CMK (cell line): ENCODE results near the gene HOXB5.

Experiments
- DNase-seq: peaks from one replicate; pipeline ENCODE4 v3.0.0-alpha.2; 2010; ENCODE audit warnings: low read depth

Gene HOXB5

GRCh38 chr17:48571826-48572417 lies 21.7 kb downstream of the HOXB5 start:
- DNase-seq = no peak

GRCh38 chr17:48571024-48571818 lies 22.4 kb downstream of the HOXB5 start:
- DNase-seq = no peak

GRCh38 chr17:48570325-48571023 lies 23.1 kb downstream of the HOXB5 start:
- DNase-seq = no peak

DNA sequence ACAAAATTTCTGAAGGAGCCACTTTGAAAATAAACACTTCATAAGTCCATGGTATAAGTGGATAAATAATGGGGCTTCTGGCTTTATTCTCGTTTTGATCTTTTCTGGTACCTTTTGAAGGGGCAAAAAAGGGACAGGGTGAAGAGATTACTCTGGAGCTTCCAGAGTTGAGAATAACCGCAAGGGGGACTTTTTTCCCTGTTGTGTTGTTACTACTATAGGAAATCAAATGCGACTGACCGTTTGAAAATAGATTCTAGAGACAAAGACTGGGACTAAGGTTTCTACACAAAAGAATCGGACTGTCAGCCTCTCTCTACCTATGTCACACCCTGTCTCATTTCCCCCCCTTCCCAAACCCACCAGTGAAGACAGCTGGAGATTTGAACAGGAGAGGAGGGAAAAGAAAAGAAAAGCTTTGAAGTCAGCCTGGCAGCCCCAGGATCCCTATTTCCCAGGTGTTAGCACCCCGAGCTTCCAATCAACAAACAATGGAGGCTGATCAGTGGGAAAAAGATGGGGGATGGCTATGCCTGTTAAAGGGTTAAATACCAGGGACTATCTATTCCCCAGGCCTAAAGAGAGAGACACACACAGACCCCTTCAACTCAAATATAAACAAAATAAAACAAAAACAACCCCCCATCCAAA lies 23.8 kb downstream of the HOXB5 start:
- DNase-seq = no peak

DNA sequence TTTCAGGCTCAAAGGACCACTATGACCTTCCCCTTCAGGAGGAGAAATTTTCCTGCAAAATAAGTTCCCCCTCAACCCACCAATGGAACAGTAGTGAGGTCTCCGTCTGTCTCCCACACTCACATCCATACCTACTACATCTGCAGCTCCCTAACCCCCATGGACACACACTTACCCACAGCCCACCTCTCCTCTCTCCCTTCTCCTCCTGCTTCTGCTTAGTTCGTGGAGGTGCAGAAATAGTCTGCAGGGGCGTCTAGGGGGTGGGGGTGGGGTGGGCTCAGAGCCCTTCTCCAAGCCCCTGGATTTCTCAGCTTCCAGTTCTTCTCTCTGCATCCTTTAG lies 24.4 kb downstream of the HOXB5 start:
- DNase-seq = no peak

DNA sequence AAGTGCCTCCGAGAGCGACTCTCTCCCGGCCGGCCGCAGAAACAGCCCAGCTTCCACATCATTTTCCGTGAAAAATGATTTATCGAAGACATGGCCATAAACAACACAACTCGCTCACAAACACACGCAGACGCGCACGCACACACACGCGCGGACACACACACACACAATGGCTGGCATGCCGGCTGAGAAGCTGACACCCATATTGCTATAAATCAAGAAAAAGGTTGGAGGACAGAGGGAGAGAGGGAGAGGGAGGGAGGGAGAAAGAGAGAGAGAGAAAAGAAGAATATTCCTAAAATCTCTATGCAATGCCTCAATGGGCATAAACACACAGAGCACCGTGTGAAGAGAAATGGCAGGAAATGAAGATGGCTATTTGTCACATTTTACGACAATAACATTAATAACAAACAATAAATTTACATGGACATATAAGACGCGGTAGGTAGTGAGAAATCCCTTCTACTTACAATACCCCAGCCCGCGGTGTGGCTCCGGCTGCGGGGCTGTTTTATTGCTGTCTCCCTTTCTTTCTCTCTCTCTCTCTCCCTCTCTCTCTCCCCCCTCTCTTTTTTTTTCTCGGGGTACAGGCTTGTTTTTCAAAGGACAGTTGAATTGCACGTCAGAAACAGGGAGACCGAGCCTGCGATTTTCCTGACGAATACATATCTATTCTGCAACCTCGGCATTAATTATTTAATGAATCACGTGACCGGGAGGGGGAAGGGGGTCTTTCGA lies 24.9 kb downstream of the HOXB5 start:
- DNase-seq = no peak

DNA sequence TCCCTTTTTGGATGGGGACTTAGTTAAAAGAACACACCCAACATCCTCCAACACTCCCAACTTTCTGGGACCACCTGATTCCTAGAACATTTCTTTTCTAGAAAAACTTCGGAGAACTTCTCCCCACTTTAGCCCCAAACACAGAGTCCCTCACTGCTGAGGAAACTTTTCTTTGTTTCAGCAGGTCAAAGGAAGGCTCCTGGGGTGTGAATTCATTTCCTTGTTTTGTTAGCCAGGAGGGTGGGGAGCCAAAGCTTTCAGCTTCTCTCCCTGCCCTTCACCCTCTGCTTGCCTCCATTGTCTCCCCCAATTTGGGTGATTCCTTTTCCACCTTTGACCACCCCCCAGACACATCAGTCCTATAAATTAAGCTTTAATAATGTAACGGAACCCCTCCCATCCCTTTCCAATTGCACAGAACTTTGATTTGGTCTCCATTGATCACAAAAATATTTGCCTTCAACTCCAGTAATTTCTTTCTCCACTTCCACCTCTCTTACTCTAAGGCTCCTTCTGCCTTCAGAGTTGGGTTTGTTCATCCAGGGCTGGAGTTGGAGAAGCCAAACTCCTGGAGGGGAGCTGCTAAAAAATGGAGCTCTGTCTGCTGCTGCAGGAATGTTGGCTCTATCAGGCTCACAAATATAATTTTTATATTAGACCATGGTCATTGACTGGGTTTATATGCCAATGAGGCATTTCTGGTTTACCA lies 25.8 kb downstream of the HOXB5 start:
- DNase-seq = no peak

GRCh38 chr17:48567209-48567608 lies 26.4 kb downstream of the HOXB5 start:
- no peak for DNase-seq

DNA sequence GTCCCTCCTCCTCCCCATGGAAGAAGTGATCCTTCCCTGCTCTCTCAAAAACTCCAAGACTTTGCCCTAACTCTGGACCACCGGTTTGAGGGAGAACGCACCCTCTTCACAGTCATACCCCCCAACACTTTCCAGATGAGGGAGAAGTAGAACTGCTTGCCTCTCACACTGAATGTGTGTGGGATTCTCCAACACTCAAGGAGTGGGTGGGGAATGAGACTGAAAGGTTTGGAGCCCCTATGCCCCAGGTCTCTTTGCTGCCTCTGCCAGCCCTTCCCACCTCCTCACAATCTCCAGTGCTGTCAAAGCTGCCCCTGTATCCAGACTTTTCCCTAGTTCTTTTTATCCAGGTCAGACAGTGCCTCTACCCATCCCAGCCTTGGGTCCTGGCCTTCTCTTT lies 26.9 kb downstream of the HOXB5 start:
- DNase-seq = no peak

- DNase-seq = no peak
Observed at GRCh38 chr17:48565925-48566710, 27.5 kb downstream of the HOXB5 start.

DNA sequence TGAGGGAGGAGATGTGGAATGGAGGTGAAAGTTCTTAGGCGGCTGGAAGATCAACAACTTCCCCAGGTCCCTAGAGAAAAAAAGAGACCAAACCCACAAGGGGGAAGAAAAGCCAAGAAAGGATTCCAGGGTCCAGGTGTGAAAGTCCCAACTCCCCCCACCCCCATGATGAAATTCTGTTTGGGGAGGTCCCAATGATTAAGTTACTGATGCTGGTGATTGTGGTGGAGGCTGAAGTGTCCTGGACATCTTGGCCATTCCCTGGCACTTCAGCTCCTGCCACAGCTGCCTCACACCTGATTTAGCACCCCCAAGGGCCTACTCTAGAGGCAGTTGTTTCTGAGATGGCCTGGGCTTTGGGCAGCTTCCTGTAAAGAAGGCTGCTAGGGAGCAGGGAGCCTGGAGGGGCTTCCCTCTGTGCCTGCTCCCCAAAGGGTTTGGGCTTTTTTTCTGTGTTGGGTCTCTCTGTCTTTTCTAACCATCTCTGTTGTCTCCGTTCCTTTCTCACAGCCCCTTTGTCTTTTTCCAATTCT lies 28.5 kb downstream of the HOXB5 start:
- no peak for DNase-seq

DNA sequence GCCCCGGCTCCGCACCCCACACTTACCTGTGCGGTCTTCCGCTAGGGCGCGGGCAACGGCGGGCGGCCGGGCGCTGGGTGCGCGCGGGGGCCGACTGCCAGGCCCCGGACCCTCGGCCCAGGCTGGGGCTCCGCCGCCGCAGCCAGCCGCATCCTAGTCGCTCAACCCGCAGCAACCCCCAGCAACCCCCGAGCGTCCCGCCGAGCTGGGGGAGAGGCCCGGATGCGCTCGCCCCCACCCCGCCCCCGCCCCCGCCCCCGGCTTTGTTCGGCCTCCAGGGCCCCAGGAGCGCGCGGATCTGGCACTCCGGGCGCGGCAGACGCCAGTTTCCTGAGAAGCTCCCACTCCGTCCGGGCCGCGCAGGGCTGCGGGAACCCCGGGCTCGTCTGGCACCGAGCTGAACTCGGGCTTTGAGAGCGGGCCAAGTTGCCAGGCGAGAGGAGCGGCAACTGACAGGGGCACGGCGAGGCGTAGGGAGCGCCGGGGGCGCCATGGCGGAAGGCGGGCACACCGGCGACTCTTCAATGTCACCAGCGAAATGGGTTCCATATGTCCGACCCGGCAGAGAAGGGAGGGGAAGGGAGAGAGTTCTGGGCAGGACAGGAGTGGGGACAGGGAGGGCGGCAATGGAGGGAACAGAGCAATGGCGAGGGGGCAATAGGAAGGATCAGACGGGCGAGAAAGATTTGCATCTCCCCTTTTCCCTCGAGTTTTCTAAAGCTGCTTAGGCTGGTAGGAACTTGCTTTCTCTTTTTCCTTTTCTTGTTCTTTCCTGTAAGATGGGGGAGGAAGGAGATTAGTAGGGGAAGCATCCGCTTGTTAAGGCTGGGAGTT lies 29.2 kb downstream of the HOXB5 start:
- no peak for DNase-seq

- no peak for DNase-seq
Observed at GRCh38 chr17:48563867-48564187, 29.8 kb downstream of the HOXB5 start.

DNA sequence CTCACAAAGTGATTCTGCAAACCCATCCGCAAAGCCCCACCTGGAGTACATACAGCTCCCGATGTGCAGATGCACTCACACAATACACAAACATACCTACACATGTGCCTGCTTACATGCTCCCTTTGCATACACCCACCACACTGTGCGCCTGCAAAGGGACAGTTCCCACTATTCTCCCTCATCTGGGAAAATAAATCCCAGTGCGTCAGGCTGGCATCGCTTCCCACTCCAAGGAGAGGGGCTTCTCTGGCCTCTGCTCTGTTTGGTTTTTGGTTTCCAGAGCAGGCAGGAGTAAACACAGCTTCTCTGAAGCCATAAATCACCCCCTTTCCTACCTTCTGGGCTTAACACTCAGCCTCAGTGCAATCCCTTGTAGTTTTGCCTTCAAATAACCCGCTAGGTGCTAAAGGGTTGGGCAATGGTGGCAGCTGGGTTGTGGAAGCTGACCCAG lies 30.2 kb downstream of the HOXB5 start:
- DNase-seq = no peak

- DNase-seq = no peak
Observed at GRCh38 chr17:48562934-48563333, 30.6 kb downstream of the HOXB5 start.

GRCh38 chr17:48561884-48562810 lies 31.4 kb downstream of the HOXB5 start:
- no peak for DNase-seq

DNA sequence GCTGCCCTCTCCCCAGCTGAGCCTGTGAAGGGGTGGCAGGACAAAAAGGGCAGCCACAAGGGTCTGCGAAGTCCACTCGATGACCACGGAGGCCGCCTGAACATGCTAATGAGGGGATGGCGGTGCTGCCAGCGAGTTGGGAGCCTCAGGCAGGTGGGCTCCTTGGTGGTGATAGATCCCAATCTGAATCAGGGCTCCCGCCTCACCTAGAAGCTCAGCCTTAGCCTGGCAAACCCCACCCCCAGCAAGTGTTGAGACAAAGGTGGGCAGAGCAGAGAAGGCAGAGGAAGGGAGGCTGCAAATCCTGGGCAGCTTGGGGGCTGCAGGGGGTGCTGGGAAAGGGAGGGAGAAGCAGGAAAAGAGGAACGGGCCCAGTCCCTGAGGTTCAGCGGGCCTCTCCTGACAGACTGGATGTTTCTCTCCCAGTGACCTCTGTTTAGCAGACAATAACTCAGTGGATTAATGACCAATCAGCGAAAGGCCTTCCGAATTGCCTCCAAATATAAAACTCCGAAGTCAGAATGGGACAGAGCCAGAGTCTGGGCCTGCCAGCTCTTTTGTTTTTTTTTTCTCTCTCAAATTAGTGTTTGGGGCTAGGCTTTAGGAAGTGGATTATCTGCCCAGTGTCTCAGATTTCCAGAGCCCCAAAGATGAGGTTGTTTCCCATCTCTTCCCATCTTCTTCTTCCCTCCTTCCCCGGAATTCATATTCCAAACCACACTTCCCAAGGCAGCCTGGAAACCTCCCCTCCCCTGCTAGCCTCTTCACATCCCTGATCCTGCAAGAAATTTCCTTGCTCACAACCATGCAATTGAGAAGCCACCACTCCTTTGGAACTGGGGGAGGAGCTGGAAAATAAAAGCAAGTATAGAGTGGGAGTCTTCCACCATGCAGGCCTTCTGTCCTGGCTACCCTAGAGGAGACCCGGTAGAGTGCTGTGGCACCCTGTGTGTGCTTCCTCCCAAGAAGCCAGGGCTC lies 33.5 kb downstream of the HOXB5 start:
- DNase-seq = no peak
